B cell (primary cell): ENCODE results near the gene HOXD9. TPM values are rescaled to one million over a fixed set of nuclear protein-coding genes. Genes with fewer than 3 reads are reported as not detected.

Experiments used
- ATAC-seq: fragments of 200-7000 bp; cut with Tn5 transposase; one replicate; pipeline ENCODE4 v1.10.0; 2021; ENCODE audit warnings: low read depth, mild to moderate bottlenecking, moderate number of reproducible peaks, moderate library complexity
- CTCF ChIA-PET: fragments of 350-600 bp; sonication (Branson Sonifier 250); formaldehyde crosslinking; loops from one replicate; lab custom pipeline; 2021; ENCODE audit warnings: antibody characterized with exemption, inconsistent platforms; lab: Charles Lee
- POLR2A ChIA-PET: fragments of 350-600 bp; sonication (Branson Sonifier 250); formaldehyde crosslinking; loops from one replicate; lab custom pipeline; 2021; ENCODE audit warnings: antibody characterized with exemption; lab: Charles Lee
- DNase-seq: peaks from one replicate; pipeline ENCODE4 v3.0.0; 2013
- H2AFZ ChIP-seq: 2 replicates; pipeline ENCODE4 v1.6.1; 2012; ENCODE audit warnings: mild to moderate bottlenecking, low read depth, low read length; ENCODE audit not compliant: insufficient read depth, poor library complexity, severe bottlenecking
- H3K27ac ChIP-seq, 2 donors: 1 replicate in 1 of 2; 2 replicates in 1 of 2; pipeline ENCODE4 v1.5.1; 2012 to 2013; ENCODE audit warnings: low read length in 2 of 2, mild to moderate bottlenecking in 2 of 2, moderate library complexity in 1 of 2
- H3K27me3 ChIP-seq, 4 experiments: fragments of 200-600 bp in 1 of 4; sonication (generic) in 1 of 4; replicated peaks in 1 of 4; 1 replicate in 2 of 4; 2 replicates in 2 of 4; pipeline versions ENCODE4 v1.6.1 to v1.7.0; 2013 to 2016; ENCODE audit warnings: low read length in 3 of 4, mild to moderate bottlenecking in 2 of 4, mixed read lengths in 1 of 4, moderate library complexity in 1 of 4; ENCODE audit not compliant: insufficient read depth in 4 of 4, control insufficient read depth in 3 of 4; ENCODE audit errors: control extremely low read depth in 1 of 4
- H3K36me3 ChIP-seq, 2 experiments: replicated peaks in 1 of 2; 1 replicate in 1 of 2; 2 replicates in 1 of 2; pipeline versions ENCODE4 v1.6.1 to v1.7.1; 2013; ENCODE audit warnings: low read length in 1 of 2; ENCODE audit not compliant: insufficient read depth in 2 of 2, control insufficient read depth in 1 of 2; ENCODE audit errors: control extremely low read depth in 1 of 2, extremely low read depth in 1 of 2
- H3K4me1 ChIP-seq, 2 donors: fragments of 200-600 bp in 1 of 2; sonication (generic) in 1 of 2; 1 replicate in 1 of 2; 2 replicates in 1 of 2; pipeline versions ENCODE4 v1.5.1 to v1.6.1; 2013 to 2017; ENCODE audit warnings: low read length in 2 of 2; ENCODE audit not compliant: control insufficient read depth in 2 of 2, insufficient read depth in 2 of 2
- H3K4me2 ChIP-seq: replicated peaks from 2 replicates; pipeline ENCODE3; 2012; ENCODE audit warnings: mild to moderate bottlenecking, low read depth, low read length; ENCODE audit not compliant: poor library complexity, severe bottlenecking
- H3K4me3 ChIP-seq, 5 experiments: fragments of 200-600 bp in 1 of 5; sonication (generic) in 1 of 5; 1 replicate in 3 of 5; 2 replicates in 2 of 5; pipeline versions ENCODE4 v1.5.1 to v1.7.0; 2011 to 2016; ENCODE audit warnings: low read length in 4 of 5, mild to moderate bottlenecking in 4 of 5, low read depth in 2 of 5, control low read depth in 1 of 5, moderate library complexity in 1 of 5; ENCODE audit not compliant: insufficient read depth in 1 of 5; ENCODE audit errors: control extremely low read depth in 1 of 5, extremely low read depth in 1 of 5
- H3K79me2 ChIP-seq: fragments of 200-600 bp; sonication (generic); one replicate; pipeline ENCODE4 v1.6.0; 2016; ENCODE audit warnings: low read length; ENCODE audit not compliant: control insufficient read depth, insufficient read depth
- H3K9ac ChIP-seq: fragments of 200-600 bp; sonication (generic); 2 replicates; pipeline ENCODE4 v1.6.1; 2017; ENCODE audit warnings: mild to moderate bottlenecking, low read length, moderate library complexity
- H3K9me3 ChIP-seq, 3 donors: one replicate each; pipeline versions ENCODE4 v1.6.1 to v1.7.1; 2013; ENCODE audit warnings: low read length in 2 of 3; ENCODE audit not compliant: control insufficient read depth in 2 of 3, insufficient read depth in 1 of 3; ENCODE audit errors: control extremely low read depth in 1 of 3
- H4K20me1 ChIP-seq: 2 replicates; pipeline ENCODE4 v1.6.0; 2012; ENCODE audit warnings: mild to moderate bottlenecking, low read length; ENCODE audit not compliant: insufficient read depth, control insufficient read depth, poor library complexity, severe bottlenecking
- H3K27ac Mint-ChIP-seq: one replicate; pipeline ENCODE4 v1.8.0; 2021; ENCODE audit warnings: mixed read lengths
- H3K27me3 Mint-ChIP-seq: one replicate; pipeline ENCODE4 v1.8.0; 2021; ENCODE audit warnings: mixed read lengths
- H3K4me1 Mint-ChIP-seq: one replicate; pipeline ENCODE4 v1.8.0; 2021; ENCODE audit warnings: mixed read lengths
- H3K4me3 Mint-ChIP-seq: one replicate; pipeline ENCODE4 v1.8.0; 2021; ENCODE audit warnings: mixed read lengths
- H3K9me3 Mint-ChIP-seq: one replicate; pipeline ENCODE4 v1.8.0; 2022; ENCODE audit warnings: mixed read lengths; ENCODE audit not compliant: insufficient read depth
- CTCF ChIP-seq: fragments of 200-600 bp; IDR thresholded peaks from one replicate; pipeline ENCODE4 v1.8.0; 2022; ENCODE audit warnings: antibody characterized with exemption, mild to moderate bottlenecking
- EZH2 ChIP-seq: IDR thresholded peaks from 2 replicates; pipeline ENCODE4 v1.6.1; 2012; ENCODE audit warnings: borderline replicate concordance, low read depth, mild to moderate bottlenecking, moderate library complexity, low read length; ENCODE audit not compliant: insufficient read depth, poor library complexity, severe bottlenecking
- WGBS: methylation state at CpG from one replicate; pipeline ENCODE4 v1.1.5; 2013; ENCODE audit warnings: missing lambda C conversion rate; ENCODE audit not compliant: insufficient coverage; 5-methylcytosine and 5-hydroxymethylcytosine counted together
- intact Hi-C: fragments of 100-400 bp; cut with micrococcal nuclease; formaldehyde crosslinking; loops from one replicate; pipeline ENCODE4 v1.10.0; 2022
- polyA plus RNA-seq: library from polyadenylated mRNA; depleted of rRNA; stranded (reverse); fragments of >200 nt; gene quantifications from 2 replicates; pipeline ENCODE4 v1.2.3, GENCODE V29; 2012
- total RNA-seq, 2 donors: library from RNA; stranded (reverse); fragments of 120-200 nt in 1 of 2; gene quantifications; 1 replicate in 1 of 2; 2 replicates in 1 of 2; pipeline versions ENCODE4 v1.2.3 to v1.2.4, GENCODE V29; 2013 to 2022

The HOXD9 gene
- total and polyA plus RNA-seq, 2 donors (not counting 1 experiment from before 2014, with no cell fraction given), result not detected

- no peak overlapping the region for H3K27ac Mint-ChIP-seq
- 14% methylated on average over 24 of the region's 25 CpGs for WGBS
Measured at GRCh38 chr2:176105078-176105729, 17.3 kb upstream of the HOXD9 start.

More at GRCh38 chr2:176105078-176105729, 17.3 kb upstream of the HOXD9 start:
- Mint-ChIP-seq H3K4me1 (peaks cover 11% of the 10 kb centered on the region), H3K4me3 (peak overlapping the region; percentile 5), H3K9me3 (peaks cover 2% of the 10 kb centered on the region), H3K27me3 (peaks cover 82% of the 10 kb centered on the region)
- TF ChIP-seq CTCF (no peak), EZH2 (no peak)
- H3K4me2 ChIP-seq, result no peak overlapping the region
- H3K4me1 ChIP-seq, result peaks cover 3 to 36% of the 10 kb centered on the region in 2 donors
- no peaks in the 10 kb centered on the region for H4K20me1 ChIP-seq
- H3K27ac ChIP-seq, result no peak overlapping the region
- H3K36me3 ChIP-seq, result no peaks in the 10 kb centered on the region
- no peak overlapping the region for H3K4me3 ChIP-seq
- H2AFZ ChIP-seq, result no peak overlapping the region
- DNase-seq, result no peak
- CTCF ChIA-PET, result no interaction called here
- POLR2A ChIA-PET, result no interaction called here
- no peaks in the 10 kb centered on the region for H3K79me2 ChIP-seq
- no peak for ATAC-seq
- H3K9ac ChIP-seq, result no peak overlapping the region
- peaks cover 0 to 47% (median 0%) of the 10 kb centered on the region in 3 donors for H3K9me3 ChIP-seq
- intact Hi-C loops, result no loop called here
- peaks cover 0 to 91% (median 56%) of the 10 kb centered on the region in 4 experiments for H3K27me3 ChIP-seq
